Measurements from ENCODE around the gene GHR.

The GHR gene

GRCh38 chr5:42676362-42676761 is 253.1 kb downstream of the GHR start:
- Histone ChIP-seq H3K9me3 (ENCODE audit: control insufficient read depth, insufficient read depth, low read depth, low read length) (no peaks in the 10 kb centered on the region), H3K4me1 (ENCODE audit: control insufficient read depth, insufficient read depth, low read length) (no peaks in the 10 kb centered on the region), H3K4me3 (ENCODE audit: low read depth, low read length) (no peak overlapping the region), H3K36me3 (ENCODE audit: control insufficient read depth in 2 of 2, insufficient read depth in 1 of 2, low read length in 2 of 2) (no peaks in the 10 kb centered on the region), H3K27ac (ENCODE audit: extremely low read depth, low read depth, low read length) (no peak overlapping the region)
- CTCF ChIA-PET, result interaction anchor here (1.3 kb wide), 1 partner anchor 93 kb away, joined by 3 read pairs; no protein-coding TSS in a partner anchor
- TF ChIP-seq ZNF221 (tag by site-specific recombination; IDR thresholded peaks at IDR 0.05; ENCODE audit: borderline replicate concordance), result no peak
- no peak for TF ChIP-seq ZNF169 (tag by site-specific recombination; IDR thresholded peaks at IDR 0.05)
- TF ChIP-seq ZNF513 (tag by site-specific recombination; IDR thresholded peaks at IDR 0.05), result no peak
- no peak for TF ChIP-seq RBAK (tag by site-specific recombination; IDR thresholded peaks at IDR 0.05)
- no peak for TF ChIP-seq ZSCAN5A (tag by site-specific recombination; IDR thresholded peaks at IDR 0.05)
- no peak for TF ChIP-seq ZSCAN30 (tag by site-specific recombination; IDR thresholded peaks at IDR 0.05)
- TF ChIP-seq ZNF560 (tag by site-specific recombination; IDR thresholded peaks at IDR 0.05; ENCODE audit: borderline replicate concordance), result no peak
- TF ChIP-seq ZNF148 (tag by site-specific recombination; IDR thresholded peaks at IDR 0.05; ENCODE audit: borderline replicate concordance), result no peak
- TF ChIP-seq, protein P1, sequence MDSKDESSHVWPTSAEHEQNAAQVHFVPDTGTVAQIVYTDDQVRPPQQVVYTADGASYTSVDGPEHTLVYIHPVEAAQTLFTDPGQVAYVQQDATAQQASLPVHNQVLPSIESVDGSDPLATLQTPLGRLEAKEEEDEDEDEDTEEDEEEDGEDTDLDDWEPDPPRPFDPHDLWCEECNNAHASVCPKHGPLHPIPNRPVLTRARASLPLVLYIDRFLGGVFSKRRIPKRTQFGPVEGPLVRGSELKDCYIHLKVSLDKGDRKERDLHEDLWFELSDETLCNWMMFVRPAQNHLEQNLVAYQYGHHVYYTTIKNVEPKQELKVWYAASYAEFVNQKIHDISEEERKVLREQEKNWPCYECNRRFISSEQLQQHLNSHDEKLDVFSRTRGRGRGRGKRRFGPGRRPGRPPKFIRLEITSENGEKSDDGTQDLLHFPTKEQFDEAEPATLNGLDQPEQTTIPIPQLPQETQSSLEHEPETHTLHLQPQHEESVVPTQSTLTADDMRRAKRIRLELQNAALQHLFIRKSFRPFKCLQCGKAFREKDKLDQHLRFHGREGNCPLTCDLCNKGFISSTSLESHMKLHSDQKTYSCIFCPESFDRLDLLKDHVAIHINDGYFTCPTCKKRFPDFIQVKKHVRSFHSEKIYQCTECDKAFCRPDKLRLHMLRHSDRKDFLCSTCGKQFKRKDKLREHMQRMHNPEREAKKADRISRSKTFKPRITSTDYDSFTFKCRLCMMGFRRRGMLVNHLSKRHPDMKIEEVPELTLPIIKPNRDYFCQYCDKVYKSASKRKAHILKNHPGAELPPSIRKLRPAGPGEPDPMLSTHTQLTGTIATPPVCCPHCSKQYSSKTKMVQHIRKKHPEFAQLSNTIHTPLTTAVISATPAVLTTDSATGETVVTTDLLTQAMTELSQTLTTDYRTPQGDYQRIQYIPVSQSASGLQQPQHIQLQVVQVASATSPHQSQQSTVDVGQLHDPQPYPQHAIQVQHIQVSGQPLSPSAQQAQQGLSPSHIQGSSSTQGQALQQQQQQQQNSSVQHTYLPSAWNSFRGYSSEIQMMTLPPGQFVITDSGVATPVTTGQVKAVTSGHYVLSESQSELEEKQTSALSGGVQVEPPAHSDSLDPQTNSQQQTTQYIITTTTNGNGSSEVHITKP (tag by site-specific recombination; IDR thresholded peaks at IDR 0.05), result no peak
- no peak for TF ChIP-seq GLIS2 (tag by site-specific recombination; IDR thresholded peaks at IDR 0.05)
- no peak for TF ChIP-seq AEBP2 (tag by site-specific recombination; IDR thresholded peaks at IDR 0.05; ENCODE audit: borderline replicate concordance)
- POLR2A ChIA-PET, result no interaction called here

- TF ChIP-seq ZNF560 (tag by site-specific recombination; IDR thresholded peaks at IDR 0.05; ENCODE audit: borderline replicate concordance) (no peak), YY1 (tag by site-specific recombination; IDR thresholded peaks at IDR 0.05) (no peak)
- H3K4me1 ChIP-seq (ENCODE audit: control insufficient read depth, insufficient read depth, low read length), result no peaks in the 10 kb centered on the region
Observed at GRCh38 chr5:42677156-42677842, 254.1 kb downstream of the GHR start.

More at GRCh38 chr5:42677156-42677842, 254.1 kb downstream of the GHR start:
- H3K36me3 ChIP-seq (ENCODE audit: control insufficient read depth in 2 of 2, insufficient read depth in 1 of 2, low read length in 2 of 2), result no peaks in the 10 kb centered on the region
- POLR2A ChIA-PET, result no interaction called here
- H3K27ac ChIP-seq (ENCODE audit: extremely low read depth, low read depth, low read length), result no peak overlapping the region
- CTCF ChIA-PET, result interaction anchor here (0.6 to 1.5 kb wide), 3 partner anchors 18 to 212 kb away, joined by 4 to 6 read pairs (median 5); no protein-coding TSS in a partner anchor
- H3K9me3 ChIP-seq (ENCODE audit: control insufficient read depth, insufficient read depth, low read depth, low read length), result no peaks in the 10 kb centered on the region
- no peak overlapping the region for H3K4me3 ChIP-seq (ENCODE audit: low read depth, low read length)
